ENCODE measurements around the gene JAML.

Gene JAML

GRCh38 chr11:118205606-118206378 lies 19.0 kb downstream of the JAML start:
- FAIRE-seq (no peak), DNase-seq (ENCODE audit: insufficient read length, low spot score) (no peak)
- no peak for TF ChIP-seq CTCF (IDR thresholded peaks at IDR 0.05; ENCODE audit: insufficient read depth, missing control alignments)

GRCh38 chr11:118202599-118203422 lies 22.0 kb downstream of the JAML start:
- FAIRE-seq (no peak), DNase-seq (ENCODE audit: insufficient read length, low spot score) (no peak)
- no peak for TF ChIP-seq CTCF (IDR thresholded peaks at IDR 0.05; ENCODE audit: insufficient read depth, missing control alignments)

GRCh38 chr11:118201966-118202365 lies 22.8 kb downstream of the JAML start:
- FAIRE-seq (no peak), DNase-seq (ENCODE audit: insufficient read length, low spot score) (no peak)

GRCh38 chr11:118200901-118201680 lies 23.7 kb downstream of the JAML start:
- no peak for FAIRE-seq
- no peak for DNase-seq (ENCODE audit: insufficient read length, low spot score)
- TF ChIP-seq CTCF (IDR thresholded peaks at IDR 0.05; ENCODE audit: insufficient read depth, missing control alignments) = no peak

More at GRCh38 chr11:118201966-118202365, 22.8 kb downstream of the JAML start:
- TF ChIP-seq CTCF (IDR thresholded peaks at IDR 0.05; ENCODE audit: insufficient read depth, missing control alignments) = no peak

GRCh38 chr11:118200497-118200896 lies 24.3 kb downstream of the JAML start:
- no peak for TF ChIP-seq CTCF (IDR thresholded peaks at IDR 0.05; ENCODE audit: insufficient read depth, missing control alignments)
- no peak for DNase-seq (ENCODE audit: insufficient read length, low spot score)
- no peak for FAIRE-seq

- TF ChIP-seq CTCF (IDR thresholded peaks at IDR 0.05; ENCODE audit: insufficient read depth, missing control alignments) = no peak
- DNase-seq (ENCODE audit: insufficient read length, low spot score) (no peak), FAIRE-seq (no peak)
Observed at GRCh38 chr11:118199135-118199534, 25.7 kb downstream of the JAML start.
